Heart left ventricle (tissue), 13 donors: ENCODE data around the gene BAIAP3.

Source experiments
- POLR2A ChIP-seq, 2 donors: fragments of 450-650 bp; IDR thresholded peaks; one replicate each; pipeline ENCODE4 v1.6.1; 2017; ENCODE audit warnings: antibody characterized with exemption in 2 of 2, mild to moderate bottlenecking in 2 of 2, moderate library complexity in 2 of 2
- TF ChIP-seq, protein P1 (sequence below), 12 donors: fragments of 200-600 bp; sonication (generic) in 4 of 12; IDR thresholded peaks; one replicate each; pipeline versions ENCODE4 v1.5.0 to v1.8.0; 2018 to 2022; ENCODE audit warnings: antibody characterized with exemption in 12 of 12, mild to moderate bottlenecking in 5 of 12
- donor health status: ischemic (EF 13 %, LVEDD 7.1; RV severe dilation, severe dysfunction).
- donor health status: DM: no; HTN: yes; CAD: no.
- donor health status: DM: no; HTN: no; CAD: no.
- donor health status: ischemic (EF 25% LVEDD 6.9; RV normal size, moderate dysfunction).
- donor health status: ischemic (EF 25% LVEDD 5.7; RV mildly dilated, moderate dysfunction).
- donor health status: ischemic (EF 35%, LVEDD 5.7; RV mildly dilated, moderate dysfunction).
- donor health status: nonischemic (EF 11% LVEDD 7.7; RV severe dilation, severe dysfunction).
- donor health status: DM: yes; HTN: yes; CAD: no.
- donor health status: PGD.
- donor health status: ischemic (EF 29% LVEDD 5.4; RV normal size, mild dysfunction).
- donor health status: nonischemic (EF 23%, LVEDD 6.1; RV moderate dilation, normal function).

DNA sequence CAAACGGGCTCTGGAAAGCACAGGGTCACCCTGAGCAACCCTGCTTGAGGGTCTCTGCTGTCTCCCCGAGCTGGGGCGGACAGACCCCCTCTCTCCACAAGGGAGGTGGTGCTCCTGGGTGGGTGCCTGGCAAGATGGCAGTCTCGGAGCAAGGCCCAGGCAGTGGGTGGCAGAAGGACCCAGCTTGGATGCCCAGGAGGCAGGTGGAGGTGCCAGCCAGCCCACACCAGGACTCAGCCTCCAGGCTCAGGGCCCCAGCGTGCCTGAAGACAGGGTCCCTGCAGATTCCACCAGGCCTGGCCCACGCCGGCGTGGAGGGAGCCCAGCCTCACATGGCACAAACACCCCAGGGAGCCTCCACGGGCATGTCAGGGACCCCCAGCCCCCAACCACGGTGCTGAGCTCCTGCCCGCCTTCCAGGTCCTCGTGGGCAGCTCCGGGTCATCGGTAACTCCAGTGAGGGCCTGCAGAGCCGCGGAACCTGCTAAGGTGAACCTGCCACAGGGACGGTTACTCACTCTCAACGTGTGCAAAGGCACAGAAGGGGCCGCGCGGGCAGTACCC lies 60.2 kb downstream of the BAIAP3 start:
- TF ChIP-seq, protein P1, sequence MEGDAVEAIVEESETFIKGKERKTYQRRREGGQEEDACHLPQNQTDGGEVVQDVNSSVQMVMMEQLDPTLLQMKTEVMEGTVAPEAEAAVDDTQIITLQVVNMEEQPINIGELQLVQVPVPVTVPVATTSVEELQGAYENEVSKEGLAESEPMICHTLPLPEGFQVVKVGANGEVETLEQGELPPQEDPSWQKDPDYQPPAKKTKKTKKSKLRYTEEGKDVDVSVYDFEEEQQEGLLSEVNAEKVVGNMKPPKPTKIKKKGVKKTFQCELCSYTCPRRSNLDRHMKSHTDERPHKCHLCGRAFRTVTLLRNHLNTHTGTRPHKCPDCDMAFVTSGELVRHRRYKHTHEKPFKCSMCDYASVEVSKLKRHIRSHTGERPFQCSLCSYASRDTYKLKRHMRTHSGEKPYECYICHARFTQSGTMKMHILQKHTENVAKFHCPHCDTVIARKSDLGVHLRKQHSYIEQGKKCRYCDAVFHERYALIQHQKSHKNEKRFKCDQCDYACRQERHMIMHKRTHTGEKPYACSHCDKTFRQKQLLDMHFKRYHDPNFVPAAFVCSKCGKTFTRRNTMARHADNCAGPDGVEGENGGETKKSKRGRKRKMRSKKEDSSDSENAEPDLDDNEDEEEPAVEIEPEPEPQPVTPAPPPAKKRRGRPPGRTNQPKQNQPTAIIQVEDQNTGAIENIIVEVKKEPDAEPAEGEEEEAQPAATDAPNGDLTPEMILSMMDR (IDR thresholded peaks at IDR 0.05): no peak
- no peak for TF ChIP-seq POLR2A (IDR thresholded peaks at IDR 0.05)
